Measurements from ENCODE around the gene ANKRD6.

- TF ChIP-seq CTCF (IDR thresholded peaks at IDR 0.05), result no peak
- TF ChIP-seq POLR2A (IDR thresholded peaks at IDR 0.05), result no peak
Measured at GRCh38 chr6:89615882-89616281, 182.9 kb downstream of the ANKRD6 start.
